ENCODE results near the gene ASTN2. TPM values are rescaled to one million over a fixed set of nuclear protein-coding genes. Genes with fewer than 3 reads are reported as not detected.
A peak's percentile ranks its signal among the peaks of the same experiment; 100 is the strongest.

The ASTN2 gene
- total and polyA plus RNA-seq, 10 donors, result 0.87 to 6.1 (median 3.7) TPM

DNA sequence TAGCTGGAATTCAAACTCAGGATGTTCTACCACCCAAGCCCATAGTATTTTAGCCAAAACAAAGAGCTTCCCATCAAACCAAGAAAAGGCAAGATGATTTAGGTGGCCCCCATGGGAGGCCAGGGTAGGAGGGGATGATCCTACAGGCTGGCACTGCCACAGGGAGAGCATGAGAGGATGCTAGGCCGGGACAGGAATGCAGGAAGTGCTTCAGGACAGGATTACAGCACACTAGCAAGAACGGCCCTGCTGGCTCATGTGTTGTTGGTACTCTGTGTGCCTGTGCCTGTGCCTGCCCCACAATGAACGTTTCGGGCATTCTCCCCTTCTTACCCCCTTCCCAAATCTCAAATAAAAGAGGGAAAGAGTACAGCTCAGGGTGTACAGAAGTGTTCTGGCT is 838.5 kb downstream of the ASTN2 start:
- Histone ChIP-seq H3K27me3 (replicated peaks in 1 of 7) (no peaks in the 10 kb centered on the region), H3K36me3 (no peaks in the 10 kb centered on the region), H3K4me3 (no peak overlapping the region), H3K4me1 (no peaks in the 10 kb centered on the region), H3K9me3 (no peaks in the 10 kb centered on the region), H3K27ac (no peak overlapping the region)
- intact Hi-C loops (cut with DNase I; ENCODE audit: low total_unique reads), result no loop called here
- no peak for TF ChIP-seq POLR2A (IDR thresholded peaks at IDR 0.05)
- TF ChIP-seq, protein P1, sequence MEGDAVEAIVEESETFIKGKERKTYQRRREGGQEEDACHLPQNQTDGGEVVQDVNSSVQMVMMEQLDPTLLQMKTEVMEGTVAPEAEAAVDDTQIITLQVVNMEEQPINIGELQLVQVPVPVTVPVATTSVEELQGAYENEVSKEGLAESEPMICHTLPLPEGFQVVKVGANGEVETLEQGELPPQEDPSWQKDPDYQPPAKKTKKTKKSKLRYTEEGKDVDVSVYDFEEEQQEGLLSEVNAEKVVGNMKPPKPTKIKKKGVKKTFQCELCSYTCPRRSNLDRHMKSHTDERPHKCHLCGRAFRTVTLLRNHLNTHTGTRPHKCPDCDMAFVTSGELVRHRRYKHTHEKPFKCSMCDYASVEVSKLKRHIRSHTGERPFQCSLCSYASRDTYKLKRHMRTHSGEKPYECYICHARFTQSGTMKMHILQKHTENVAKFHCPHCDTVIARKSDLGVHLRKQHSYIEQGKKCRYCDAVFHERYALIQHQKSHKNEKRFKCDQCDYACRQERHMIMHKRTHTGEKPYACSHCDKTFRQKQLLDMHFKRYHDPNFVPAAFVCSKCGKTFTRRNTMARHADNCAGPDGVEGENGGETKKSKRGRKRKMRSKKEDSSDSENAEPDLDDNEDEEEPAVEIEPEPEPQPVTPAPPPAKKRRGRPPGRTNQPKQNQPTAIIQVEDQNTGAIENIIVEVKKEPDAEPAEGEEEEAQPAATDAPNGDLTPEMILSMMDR (IDR thresholded peaks at IDR 0.05 in 8 of 11, conservative IDR thresholded peaks at IDR 0.05 in 3 of 11), result no peak
- TF ChIP-seq POLR2AphosphoS5 (IDR thresholded peaks at IDR 0.05), result no peak
- WGBS, 5 donors, result 57 to 78% (median 70%) methylated on average over 4 of the region's 4 CpGs
- no peak for DNase-seq

DNA sequence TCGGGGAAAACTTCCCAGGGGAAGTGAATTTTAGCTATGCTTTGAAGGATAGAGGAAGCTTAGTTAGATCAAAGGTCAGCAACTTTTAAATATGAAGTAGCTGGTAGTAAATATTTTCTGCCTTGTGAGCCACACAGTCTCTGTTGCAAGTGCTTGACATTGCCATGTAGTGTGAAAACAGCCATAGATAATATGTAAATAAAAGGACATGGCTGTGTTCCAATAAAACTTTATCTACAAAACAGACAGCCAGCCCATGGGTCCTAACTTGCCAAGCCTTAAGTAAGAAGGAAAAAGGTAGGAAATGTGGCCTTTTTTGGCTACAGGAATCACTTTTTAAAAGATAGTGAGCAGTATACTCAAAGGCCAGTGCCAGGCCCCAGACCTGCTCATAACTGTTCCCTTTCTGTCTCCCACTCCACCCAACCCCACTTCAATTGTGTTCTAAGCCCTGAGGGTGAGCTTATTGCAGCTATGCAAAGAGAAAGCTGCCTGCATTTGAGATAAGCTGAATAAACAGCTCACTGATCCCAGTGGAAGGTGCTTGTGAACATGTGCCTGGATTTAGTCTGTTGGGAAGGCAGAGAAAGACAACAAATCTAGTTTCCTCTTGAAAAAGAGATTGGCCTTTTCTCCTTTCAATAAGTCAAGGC is 840.7 kb downstream of the ASTN2 start:
- TF ChIP-seq POLR2AphosphoS5 (IDR thresholded peaks at IDR 0.05) (no peak), POLR2A (IDR thresholded peaks at IDR 0.05) (no peak)
- TF ChIP-seq, protein P1 (IDR thresholded peaks at IDR 0.05 in 8 of 11, conservative IDR thresholded peaks at IDR 0.05 in 3 of 11), result no peak
- Histone ChIP-seq H3K4me3 (no peak overlapping the region), H3K27ac (no peak overlapping the region), H3K27me3 (replicated peaks in 1 of 7) (no peaks in the 10 kb centered on the region), H3K36me3 (no peaks in the 10 kb centered on the region), H3K9me3 (no peaks in the 10 kb centered on the region), H3K4me1 (no peaks in the 10 kb centered on the region)
- no peak for DNase-seq
- WGBS, 5 donors, result 56 to 69% (median 61%) methylated on average over 1 of the region's 1 CpG
- intact Hi-C loops (cut with DNase I; ENCODE audit: low total_unique reads), result loop anchor here (5.0 kb wide), 1 partner anchor 982 kb away; no protein-coding TSS in a partner anchor

DNA sequence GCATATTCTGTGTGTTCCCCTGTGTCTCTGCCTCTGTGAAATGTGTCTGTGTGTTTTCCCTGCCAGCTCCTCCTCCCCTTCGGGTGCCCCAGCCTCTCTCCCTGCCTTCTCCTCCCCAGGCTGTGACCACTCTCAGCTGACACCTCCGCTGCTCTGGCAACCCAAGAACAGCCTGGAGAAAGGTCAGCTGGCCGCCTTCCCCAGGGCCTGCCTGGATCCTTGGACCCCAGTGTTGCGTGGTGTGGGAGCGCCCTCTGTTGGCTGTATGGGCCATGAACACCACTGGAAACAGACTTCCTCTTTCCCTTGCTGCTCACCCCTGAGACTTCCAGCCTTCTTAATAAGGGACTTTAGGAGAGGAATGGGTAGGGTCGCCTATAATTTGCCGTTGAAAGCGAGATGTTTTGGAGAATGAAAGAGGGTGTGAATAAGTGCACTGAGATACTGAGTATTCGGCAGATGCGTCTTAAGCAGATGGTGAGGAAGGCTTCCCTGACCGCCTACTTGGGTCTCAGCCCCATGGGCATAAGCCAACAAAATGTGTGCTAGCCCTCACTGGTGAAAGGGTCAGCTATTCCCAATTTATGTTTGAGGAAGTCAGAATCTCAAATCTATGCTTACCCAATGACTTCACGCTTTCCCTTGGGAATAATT is 842.6 kb downstream of the ASTN2 start:
- H3K27ac ChIP-seq, result no peak overlapping the region
- no peak for DNase-seq
- H3K4me3 ChIP-seq, result no peak overlapping the region
- intact Hi-C loops (cut with DNase I; ENCODE audit: low total_unique reads), result loop anchor here (5.0 kb wide), 1 partner anchor 980 kb away; no protein-coding TSS in a partner anchor
- no peaks in the 10 kb centered on the region for H3K36me3 ChIP-seq
- no peaks in the 10 kb centered on the region for H3K27me3 ChIP-seq (replicated peaks in 1 of 7)
- WGBS, 5 donors, result 33 to 42% (median 36%) methylated on average over 12 of the region's 12 CpGs
- H3K9me3 ChIP-seq, result no peaks in the 10 kb centered on the region
- TF ChIP-seq POLR2AphosphoS5 (IDR thresholded peaks at IDR 0.05), result peak in 1 of 3 donors; percentile 46
- TF ChIP-seq POLR2A (IDR thresholded peaks at IDR 0.05), result no peak
- TF ChIP-seq, protein P1 (IDR thresholded peaks at IDR 0.05 in 8 of 11, conservative IDR thresholded peaks at IDR 0.05 in 3 of 11), result peak in 10 of 11 experiments; percentile 37 to 75 (median 64)
- H3K4me1 ChIP-seq, result no peaks in the 10 kb centered on the region

DNA sequence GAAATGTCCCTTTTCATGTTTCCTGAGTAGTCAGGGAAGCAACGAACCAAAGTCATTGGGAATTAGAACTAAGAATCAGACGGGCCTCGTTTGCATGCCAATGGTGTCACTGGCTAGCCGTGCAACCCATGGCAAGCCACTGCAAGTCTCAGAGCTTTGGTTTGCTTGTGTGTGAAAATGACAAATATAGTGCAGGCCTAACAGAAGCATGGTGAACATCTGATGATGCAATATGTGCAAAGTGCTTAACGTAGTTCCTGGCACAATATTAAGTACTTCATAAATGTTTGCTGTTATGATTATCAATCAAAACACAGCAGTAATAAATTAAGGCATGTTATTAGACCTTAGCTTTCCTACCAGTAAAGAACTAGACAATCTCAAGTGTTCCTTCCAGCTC is 845.7 kb downstream of the ASTN2 start:
- intact Hi-C loops (cut with DNase I; ENCODE audit: low total_unique reads), result no loop called here
- H3K36me3 ChIP-seq, result no peaks in the 10 kb centered on the region
- 69 to 94% (median 82%) methylated on average over 5 of the region's 5 CpGs for WGBS, 5 donors
- no peak overlapping the region for H3K27ac ChIP-seq
- H3K9me3 ChIP-seq, result no peaks in the 10 kb centered on the region
- H3K27me3 ChIP-seq (replicated peaks in 1 of 7), result no peaks in the 10 kb centered on the region
- H3K4me1 ChIP-seq, result no peaks in the 10 kb centered on the region
- DNase-seq, result no peak
- TF ChIP-seq, protein P1 (IDR thresholded peaks at IDR 0.05 in 8 of 11, conservative IDR thresholded peaks at IDR 0.05 in 3 of 11), result no peak
- TF ChIP-seq POLR2AphosphoS5 (IDR thresholded peaks at IDR 0.05) (no peak), POLR2A (IDR thresholded peaks at IDR 0.05) (no peak)
- no peak overlapping the region for H3K4me3 ChIP-seq

All from spleen (tissue), 11 donors.